ENCODE results near the gene BSN.

Gene BSN

DNA sequence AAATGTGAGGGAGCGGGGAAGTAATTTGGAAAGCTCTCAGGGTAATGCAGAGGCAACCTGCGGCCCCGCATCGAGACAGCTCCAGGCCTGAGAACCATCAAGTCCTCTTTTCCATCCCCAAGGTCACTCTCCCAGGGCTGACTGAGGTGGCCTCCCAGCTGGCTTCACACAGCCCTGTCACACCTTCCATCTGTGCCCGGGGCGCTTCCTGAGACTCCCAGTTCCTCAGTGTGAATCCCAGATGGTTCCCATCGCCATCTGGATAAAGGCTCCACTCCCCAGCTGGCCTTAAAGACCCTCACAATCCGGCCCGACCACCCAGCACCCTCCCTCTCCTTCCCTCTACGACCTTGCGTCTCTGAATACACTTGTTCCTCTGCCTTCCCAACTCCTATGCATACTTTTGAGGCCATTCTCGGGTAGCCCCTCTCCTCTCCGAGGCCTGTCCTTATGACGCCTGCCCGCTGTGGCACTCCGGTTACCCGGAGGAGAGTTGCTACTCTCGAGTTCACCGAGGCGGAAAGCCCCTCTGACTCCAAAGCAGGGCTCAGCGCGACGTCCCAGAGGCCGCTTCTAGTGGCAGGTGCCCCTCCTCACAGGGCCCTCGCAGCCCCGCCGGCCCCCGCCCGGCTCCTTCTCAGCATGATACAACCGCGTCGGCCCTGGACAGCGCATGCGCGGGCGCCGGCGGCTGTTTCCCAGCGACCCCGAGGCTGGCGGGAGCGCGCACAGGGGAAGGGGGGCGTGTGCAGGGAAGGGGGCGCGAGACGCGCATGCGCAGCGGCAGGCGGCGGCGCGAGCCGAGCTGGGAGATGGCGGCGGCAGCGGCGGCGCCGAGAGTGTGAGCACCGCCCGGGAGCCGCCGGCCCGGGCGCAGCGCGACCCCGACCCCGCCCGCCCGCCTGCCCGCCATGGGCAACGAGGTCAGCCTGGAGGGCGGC is at the start of gene BSN:
Gene BSN (plus strand): TSS at position 786 of the 941 bp plus-strand sequence. CDS start 126 bp downstream, at position 912.
- DNase-seq (ENCODE audit: low read depth in 2 of 3, low spot score in 2 of 3), result peak; percentile 82 to 88 (median 85)

DNA sequence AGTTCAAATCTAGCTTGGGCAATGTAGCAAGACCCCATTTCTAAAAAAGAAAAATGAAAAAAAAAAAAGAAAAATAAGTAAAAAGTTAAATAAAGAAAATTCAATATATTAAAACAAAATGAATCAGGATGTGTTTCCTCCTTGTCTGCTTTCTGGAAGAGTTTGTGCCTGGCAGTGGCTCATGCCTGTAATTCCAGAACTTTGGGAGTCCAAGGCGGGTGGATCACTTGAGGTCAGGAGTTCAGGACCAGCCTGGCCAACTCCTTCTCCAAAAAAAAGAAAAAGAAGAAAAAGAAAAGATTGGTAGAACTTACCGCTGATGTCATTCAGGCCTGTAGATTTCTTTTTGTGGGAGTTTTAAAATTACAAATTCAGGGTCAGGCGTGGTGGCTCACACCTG is 47.4 kb upstream of the BSN start:
- no peak for DNase-seq (ENCODE audit: low read depth in 2 of 3, low spot score in 2 of 3)

- DNase-seq (ENCODE audit: low read depth in 2 of 3, low spot score in 2 of 3), result no peak
Measured at GRCh38 chr3:49509028-49509561, 45.2 kb upstream of the BSN start.

DNA sequence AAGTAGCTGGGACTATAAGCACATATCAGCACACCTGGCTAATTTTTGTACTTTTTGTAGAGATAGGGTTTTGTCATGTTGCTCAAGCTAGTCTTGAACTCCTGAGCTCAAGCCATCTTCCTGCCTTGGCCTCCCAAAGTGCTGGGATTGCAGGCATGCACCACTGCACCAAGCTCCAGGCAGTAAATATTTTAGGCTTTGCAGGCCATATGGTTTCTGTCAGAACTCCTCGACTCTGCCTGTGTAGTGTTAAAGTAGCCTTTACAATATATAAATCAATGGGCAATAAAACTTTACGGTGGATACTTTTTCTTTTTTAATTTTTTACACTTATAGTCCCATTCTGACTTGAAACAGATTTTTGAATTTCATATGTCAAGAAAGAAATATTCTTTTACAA is 42.6 kb upstream of the BSN start:
- DNase-seq (ENCODE audit: low read depth in 2 of 3, low spot score in 2 of 3), result no peak

DNA sequence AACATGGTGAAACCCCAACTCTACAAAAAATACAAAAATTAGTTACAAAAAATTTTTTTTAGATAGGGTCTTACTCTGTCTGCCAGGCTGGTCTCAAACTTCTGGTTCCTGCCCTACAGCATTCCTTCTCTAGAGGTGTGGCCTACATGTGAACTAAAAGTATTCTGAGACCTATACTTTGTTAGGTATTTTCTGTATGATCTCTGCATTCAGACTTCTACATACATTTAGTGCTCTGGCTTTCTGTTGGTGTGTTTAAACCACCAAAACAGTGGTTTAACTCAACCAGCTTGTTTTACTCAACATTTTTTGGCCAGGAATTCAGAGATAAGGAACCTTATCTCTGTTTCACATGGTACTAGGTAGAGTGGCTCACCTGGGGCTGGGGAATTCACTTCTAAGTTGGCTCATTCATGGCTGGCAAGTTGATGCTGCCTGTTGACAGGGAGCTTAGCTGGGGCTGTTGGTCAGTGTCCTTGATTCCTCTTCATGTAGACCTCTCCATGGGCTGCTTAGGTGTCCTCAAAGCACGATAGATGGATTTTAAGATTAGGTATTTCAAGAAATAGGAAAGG is 41.4 kb upstream of the BSN start:
- no peak for DNase-seq (ENCODE audit: low read depth in 2 of 3, low spot score in 2 of 3)

- DNase-seq (ENCODE audit: low read depth in 2 of 3, low spot score in 2 of 3), result no peak
Measured at GRCh38 chr3:49513494-49514124, 40.7 kb upstream of the BSN start.

- no peak for DNase-seq (ENCODE audit: low read depth in 2 of 3, low spot score in 2 of 3)
Measured at GRCh38 chr3:49518016-49518415, 36.3 kb upstream of the BSN start.

GRCh38 chr3:49518441-49518840 is 35.8 kb upstream of the BSN start:
- no peak for DNase-seq (ENCODE audit: low read depth in 2 of 3, low spot score in 2 of 3)

DNA sequence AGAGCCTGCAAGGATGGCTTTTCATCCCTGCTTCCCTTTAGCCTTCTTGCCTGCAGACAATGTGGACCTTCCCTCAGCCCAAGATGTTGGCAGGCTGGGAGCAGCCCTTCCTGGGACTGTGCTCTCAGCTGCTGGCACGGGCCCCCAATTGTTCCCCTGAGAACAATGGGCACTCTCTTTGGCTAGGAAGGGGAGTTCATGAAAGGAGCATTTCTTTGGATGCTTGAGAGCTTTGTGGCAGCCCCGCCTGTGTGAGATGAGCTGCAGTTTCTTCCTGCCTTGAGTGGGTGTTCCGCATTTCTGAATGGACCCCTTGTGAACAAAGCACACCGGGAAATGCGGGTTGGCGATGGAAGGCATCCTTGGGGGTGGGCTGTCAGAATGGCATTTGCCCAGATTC is 35.0 kb upstream of the BSN start:
- DNase-seq (ENCODE audit: low read depth in 2 of 3, low spot score in 2 of 3), result no peak

GRCh38 chr3:49519916-49520385 is 34.3 kb upstream of the BSN start:
- DNase-seq (ENCODE audit: low read depth in 2 of 3, low spot score in 2 of 3), result no peak

DNA sequence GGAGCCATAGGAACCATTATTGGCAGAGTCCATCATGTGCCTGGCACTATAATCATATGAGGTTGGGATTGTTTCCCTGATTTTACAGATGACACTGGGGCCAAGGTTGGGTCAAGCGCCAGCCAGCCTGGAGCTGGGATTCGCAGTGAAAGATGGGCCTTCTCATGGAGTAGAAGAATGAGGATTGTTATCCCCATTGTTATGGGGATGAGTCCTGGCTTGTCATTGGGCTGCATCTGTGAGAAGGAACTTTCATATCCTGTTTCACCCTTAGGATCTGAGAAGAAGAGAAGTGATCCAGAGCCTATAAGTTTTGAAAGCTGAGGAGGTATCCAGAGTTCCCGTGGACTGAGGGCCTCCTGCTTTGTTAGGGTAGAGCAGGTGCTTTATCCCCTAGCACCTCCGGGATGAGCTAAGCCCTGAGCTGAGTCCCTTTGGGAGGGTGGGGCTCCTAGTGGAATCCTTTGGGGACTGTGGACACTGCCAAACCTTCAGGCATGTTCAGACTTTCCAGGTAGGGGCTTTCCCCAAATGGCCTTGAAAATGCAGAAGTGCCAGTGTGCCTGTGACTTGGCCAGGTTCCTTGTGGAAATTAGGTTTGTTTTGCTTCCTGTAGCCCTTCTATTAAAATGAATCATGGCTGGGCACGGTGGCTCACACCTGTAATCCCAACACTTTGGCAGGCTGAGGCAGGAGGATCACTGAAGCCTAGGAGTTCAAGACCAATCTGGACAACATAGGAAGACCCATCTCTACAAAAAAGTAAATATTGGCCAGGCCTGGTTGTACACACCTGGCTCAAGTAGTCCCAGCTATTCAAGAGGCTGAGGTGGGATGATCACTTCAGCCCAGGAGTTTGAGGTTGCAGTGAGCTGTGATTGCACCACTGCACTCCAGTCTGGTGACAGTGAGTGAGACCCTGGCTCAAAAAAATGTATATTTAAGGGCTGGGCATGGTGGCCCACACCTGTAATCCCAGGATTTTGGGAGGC is 30.2 kb upstream of the BSN start:
- DNase-seq (ENCODE audit: low read depth in 2 of 3, low spot score in 2 of 3), result no peak

DNA sequence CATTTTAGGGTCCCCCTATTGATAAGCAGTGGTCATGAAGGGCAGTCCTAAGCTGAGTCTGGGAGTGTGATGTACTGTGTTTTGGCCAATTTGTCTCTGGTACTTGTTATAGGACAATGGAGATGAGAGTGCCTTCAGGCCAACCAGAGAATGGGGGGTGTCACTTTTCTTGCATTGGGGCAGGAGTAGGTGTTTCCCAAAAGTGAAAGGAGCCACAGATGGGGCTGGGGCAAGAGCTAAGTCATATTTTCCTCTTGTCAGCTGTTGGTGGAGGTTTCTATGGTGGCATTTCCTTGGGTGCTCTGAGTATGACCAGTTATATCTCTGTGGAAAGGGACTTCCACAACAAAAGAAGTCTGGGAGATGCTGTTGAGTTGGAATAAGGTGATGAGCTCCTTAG is 24.7 kb upstream of the BSN start:
- DNase-seq (ENCODE audit: low read depth in 2 of 3, low spot score in 2 of 3), result no peak

DNA sequence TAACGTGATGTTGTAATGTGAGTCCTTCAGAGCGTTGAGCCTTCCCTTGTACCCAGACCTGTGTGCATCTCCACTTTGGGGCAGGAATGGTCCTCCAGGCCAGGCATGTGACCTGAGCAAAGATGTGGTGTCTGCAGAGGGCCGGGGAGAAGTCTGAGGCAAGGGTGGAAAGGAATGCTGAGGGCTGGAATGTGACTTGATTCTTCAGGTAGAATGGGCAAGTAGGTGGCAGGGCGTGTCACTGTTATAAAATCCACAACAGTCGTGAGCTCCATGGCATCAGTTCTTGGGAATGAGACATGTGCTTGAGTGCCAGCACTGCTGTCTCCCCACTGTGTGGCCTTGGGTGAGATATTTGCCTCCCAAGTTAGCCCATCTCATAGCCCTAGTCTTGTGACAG is 24.0 kb upstream of the BSN start:
- DNase-seq (ENCODE audit: low read depth in 2 of 3, low spot score in 2 of 3), result no peak

DNA sequence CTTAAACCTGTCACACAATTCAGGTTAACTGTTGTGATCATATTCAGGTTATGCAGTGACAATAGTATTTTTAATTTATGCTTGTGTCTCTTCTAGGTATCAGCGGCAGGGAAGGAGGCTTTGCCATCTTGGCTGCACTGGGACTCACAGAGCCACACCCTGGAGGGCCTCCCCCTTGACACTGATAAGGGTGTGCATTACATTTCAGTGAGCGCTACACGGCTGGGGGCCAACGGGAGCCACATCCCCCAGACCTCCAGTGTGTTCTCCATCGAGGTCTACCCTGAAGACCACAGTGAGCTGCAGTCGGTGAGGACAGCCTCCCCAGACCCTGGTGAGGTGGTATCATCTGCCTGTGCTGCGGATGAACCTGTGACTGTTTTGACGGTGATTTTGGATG is 23.6 kb upstream of the BSN start:
- DNase-seq (ENCODE audit: low read depth in 2 of 3, low spot score in 2 of 3), result no peak

DNA sequence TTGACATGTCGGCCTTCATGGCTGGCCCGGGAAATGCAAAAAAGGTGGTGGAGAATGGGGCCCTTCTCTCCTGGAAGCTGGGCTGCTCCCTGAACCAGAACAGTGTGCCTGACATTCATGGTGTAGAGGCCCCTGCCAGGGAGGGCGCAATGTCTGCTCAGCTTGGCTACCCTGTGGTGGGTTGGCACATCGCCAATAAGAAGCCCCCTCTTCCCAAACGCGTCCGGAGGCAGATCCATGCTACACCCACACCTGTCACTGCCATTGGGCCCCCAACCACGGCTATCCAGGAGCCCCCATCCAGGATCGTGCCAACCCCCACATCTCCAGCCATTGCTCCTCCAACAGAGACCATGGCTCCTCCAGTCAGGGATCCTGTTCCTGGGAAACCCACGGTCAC is 23.1 kb upstream of the BSN start:
- no peak for DNase-seq (ENCODE audit: low read depth in 2 of 3, low spot score in 2 of 3)

GRCh38 chr3:49531715-49532114 is 22.6 kb upstream of the BSN start:
- no peak for DNase-seq (ENCODE audit: low read depth in 2 of 3, low spot score in 2 of 3)

DNA sequence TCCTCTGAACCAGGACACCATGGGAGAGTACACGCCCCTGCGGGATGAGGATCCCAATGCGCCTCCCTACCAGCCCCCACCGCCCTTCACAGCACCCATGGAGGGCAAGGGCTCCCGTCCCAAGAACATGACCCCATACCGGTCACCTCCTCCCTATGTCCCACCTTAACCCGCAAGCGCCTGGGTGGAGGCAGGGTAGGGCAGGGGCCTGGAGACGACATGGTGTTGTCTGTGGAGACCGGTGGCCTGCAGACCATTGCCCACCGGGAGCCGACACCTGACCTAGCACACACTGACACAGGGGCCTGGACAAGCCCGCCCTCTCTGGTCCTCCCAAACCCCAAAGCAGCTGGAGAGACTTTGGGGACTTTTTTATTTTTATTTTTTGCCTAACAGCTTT is 21.2 kb upstream of the BSN start:
- DNase-seq (ENCODE audit: low read depth in 2 of 3, low spot score in 2 of 3), result no peak

GRCh38 chr3:49533786-49534519 is 20.3 kb upstream of the BSN start:
- DNase-seq (ENCODE audit: low read depth in 2 of 3, low spot score in 2 of 3), result no peak

GRCh38 chr3:49534581-49535441 is 19.5 kb upstream of the BSN start:
- no peak for DNase-seq (ENCODE audit: low read depth in 2 of 3, low spot score in 2 of 3)

Measured in activated CD8-positive, alpha-beta memory T cell treated with anti-CD3 and anti-CD28 coated beads for 48 hours (primary cell).